A549 (cell line): ENCODE results near the gene INPP5J.

ENCODE experiments used
- ELK1 ChIP-seq: fragments of 150-350 bp; IDR thresholded peaks from 2 replicates; pipeline ENCODE4 v1.6.1; 2014; ENCODE audit warnings: low read depth, mild to moderate bottlenecking, low read length
- PBX3 ChIP-seq: IDR thresholded peaks from 2 replicates; pipeline ENCODE4 v1.6.1; 2012

- TF ChIP-seq ELK1 (no peak), PBX3 (no peak)
Measured at GRCh38 chr22:31080164-31080847, 42.5 kb upstream of the INPP5J start.
